SK-N-MC (cell line): ENCODE results near the gene OOEP.
"Not testable (repeated sequence)": the region's sequence is repeated elsewhere in the genome, so short reads cannot be mapped to it uniquely, and the experiment has no call there.

ENCODE experiments used
- EZH2 ChIP-seq: fragments of 200-600 bp; sonication (generic); IDR thresholded peaks from one replicate; pipeline ENCODE4 v1.6.1; 2017; ENCODE audit warnings: antibody characterized with exemption
- POLR2AphosphoS5 ChIP-seq: IDR thresholded peaks from 2 replicates; pipeline ENCODE4 v1.6.1; 2012; ENCODE audit warnings: mild to moderate bottlenecking, low read depth, low read length, borderline replicate concordance

- not testable (repeated sequence) for TF ChIP-seq POLR2AphosphoS5, EZH2
Observed at GRCh38 chr6:73392188-73392587, 22.5 kb upstream of the OOEP start.
